Activated T-helper 1 cell treated with Interleukin-2 at 50 U/mL for 16 hours (primary cell): ENCODE measurements around the gene OR4B1.
A peak's percentile ranks its signal among the peaks of the same experiment; 100 is the strongest.
"Not testable (repeated sequence)": the region's sequence is repeated elsewhere in the genome, so short reads cannot be mapped to it uniquely, and the experiment has no call there.

Experiments used
- DNase-seq: peaks from one replicate; pipeline ENCODE4 v3.0.0-alpha.2; 2020; ENCODE audit warnings: low read depth

OR4B1 gene

GRCh38 chr11:48216510-48216909 is at the start of gene OR4B1:
TSS of gene OR4B1 (plus strand) at chr11:48216810. CDS start at chr11:48216810, 0 bp downstream.
- DNase-seq, result no peak

- no peak for DNase-seq
Measured at GRCh38 chr11:48167380-48167779, 49.2 kb upstream of the OR4B1 start.

GRCh38 chr11:48168815-48169214 is 47.8 kb upstream of the OR4B1 start:
- no peak for DNase-seq

- DNase-seq, result no peak
Measured at GRCh38 chr11:48169259-48169658, 47.4 kb upstream of the OR4B1 start.

- no peak for DNase-seq
Measured at GRCh38 chr11:48169717-48170116, 46.9 kb upstream of the OR4B1 start.

GRCh38 chr11:48170241-48171233 is 46.1 kb upstream of the OR4B1 start:
- no peak for DNase-seq

GRCh38 chr11:48172818-48173609 is 43.6 kb upstream of the OR4B1 start:
- peak; percentile 25 for DNase-seq

- no peak for DNase-seq
Measured at GRCh38 chr11:48177661-48178060, 38.9 kb upstream of the OR4B1 start.

GRCh38 chr11:48180627-48181026 is 36.0 kb upstream of the OR4B1 start:
- no peak for DNase-seq

- no peak for DNase-seq
Measured at GRCh38 chr11:48182860-48183526, 33.6 kb upstream of the OR4B1 start.

- no peak for DNase-seq
Measured at GRCh38 chr11:48184452-48184851, 32.2 kb upstream of the OR4B1 start.

- DNase-seq, result not testable (repeated sequence)
Measured at GRCh38 chr11:48190906-48191654, 25.5 kb upstream of the OR4B1 start.

- no peak for DNase-seq
Measured at GRCh38 chr11:48193876-48194275, 22.7 kb upstream of the OR4B1 start.

GRCh38 chr11:48207881-48208280 is 8.7 kb upstream of the OR4B1 start:
- DNase-seq, result no peak

- DNase-seq, result no peak
Measured at GRCh38 chr11:48210052-48210451, 6.6 kb upstream of the OR4B1 start.

- DNase-seq, result no peak
Measured at GRCh38 chr11:48228761-48229160, 12.2 kb downstream of the OR4B1 start.

GRCh38 chr11:48230057-48230456 is 13.4 kb downstream of the OR4B1 start:
- DNase-seq, result not testable (repeated sequence)

- no peak for DNase-seq
Measured at GRCh38 chr11:48237727-48238126, 21.1 kb downstream of the OR4B1 start.

- no peak for DNase-seq
Measured at GRCh38 chr11:48242501-48242900, 25.9 kb downstream of the OR4B1 start.

GRCh38 chr11:48244804-48245203 is 28.2 kb downstream of the OR4B1 start, which contains the start of gene OR4X2:
TSS of gene OR4X2 (plus strand) at chr11:48245104. CDS start at chr11:48245104, 0 bp downstream.
- no peak for DNase-seq

GRCh38 chr11:48248902-48249301 is 32.3 kb downstream of the OR4B1 start:
- DNase-seq, result no peak
